Measurements from ENCODE around the gene TBXAS1. TPM values are rescaled to one million over a fixed set of nuclear protein-coding genes. Genes with fewer than 3 reads are reported as not detected.

Gene TBXAS1
- total RNA-seq, 2 donors from 2014 or later = 19.3 to 44.1 TPM

DNA sequence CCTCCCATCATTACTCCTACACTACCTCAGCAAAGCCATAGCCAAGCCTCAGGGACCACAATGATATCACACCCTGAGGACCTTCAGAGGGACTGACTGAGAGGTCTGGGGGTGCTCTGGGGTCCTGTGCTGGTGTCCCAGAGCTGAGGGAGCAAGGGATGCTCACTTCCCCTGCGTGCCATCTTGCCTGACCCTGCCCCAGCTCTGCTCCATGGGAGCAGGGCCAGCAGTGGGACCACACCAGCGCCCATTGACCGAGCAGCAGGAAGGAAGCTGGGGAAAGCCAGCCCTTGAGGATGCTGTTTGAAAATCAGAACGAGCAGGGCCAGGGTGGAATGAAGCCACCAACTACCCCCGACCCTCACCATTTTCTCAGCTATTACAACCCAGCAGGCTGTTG lies 130.7 kb downstream of the TBXAS1 start:
- intact Hi-C loops (cut with DNase I) = no loop called here

DNA sequence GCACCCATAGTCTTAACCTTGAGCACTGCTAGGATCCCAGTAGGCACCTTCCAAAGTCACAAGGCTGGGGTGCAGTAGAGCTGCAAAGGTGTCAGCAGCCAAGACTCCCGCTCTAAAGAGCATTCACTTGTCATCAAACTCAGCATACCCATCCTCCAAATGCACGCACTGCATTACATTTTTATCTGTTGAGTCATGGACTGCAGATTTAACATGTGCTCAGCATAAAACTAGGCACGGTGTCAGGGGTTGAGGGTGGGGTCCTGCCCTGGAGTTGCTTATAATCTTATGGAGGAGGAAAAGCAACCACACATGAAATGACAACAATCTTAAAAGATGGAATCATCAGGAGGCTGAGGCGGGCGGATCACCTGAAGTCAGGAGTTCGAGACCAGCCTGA lies 131.1 kb downstream of the TBXAS1 start:
- intact Hi-C loops (cut with DNase I) = no loop called here
- Histone ChIP-seq H3K4me3 (no peak overlapping the region), H3K36me3 (no peaks in the 10 kb centered on the region), H3K4me1 (replicated peaks) (no peaks in the 10 kb centered on the region), H3K27me3 (replicated peaks; ENCODE audit: insufficient read depth) (no peaks in the 10 kb centered on the region), H3K27ac (no peak overlapping the region), H3K9me3 (no peaks in the 10 kb centered on the region)
- no peak for TF ChIP-seq POLR2AphosphoS5 (IDR thresholded peaks at IDR 0.05)
- TF ChIP-seq, protein P1, sequence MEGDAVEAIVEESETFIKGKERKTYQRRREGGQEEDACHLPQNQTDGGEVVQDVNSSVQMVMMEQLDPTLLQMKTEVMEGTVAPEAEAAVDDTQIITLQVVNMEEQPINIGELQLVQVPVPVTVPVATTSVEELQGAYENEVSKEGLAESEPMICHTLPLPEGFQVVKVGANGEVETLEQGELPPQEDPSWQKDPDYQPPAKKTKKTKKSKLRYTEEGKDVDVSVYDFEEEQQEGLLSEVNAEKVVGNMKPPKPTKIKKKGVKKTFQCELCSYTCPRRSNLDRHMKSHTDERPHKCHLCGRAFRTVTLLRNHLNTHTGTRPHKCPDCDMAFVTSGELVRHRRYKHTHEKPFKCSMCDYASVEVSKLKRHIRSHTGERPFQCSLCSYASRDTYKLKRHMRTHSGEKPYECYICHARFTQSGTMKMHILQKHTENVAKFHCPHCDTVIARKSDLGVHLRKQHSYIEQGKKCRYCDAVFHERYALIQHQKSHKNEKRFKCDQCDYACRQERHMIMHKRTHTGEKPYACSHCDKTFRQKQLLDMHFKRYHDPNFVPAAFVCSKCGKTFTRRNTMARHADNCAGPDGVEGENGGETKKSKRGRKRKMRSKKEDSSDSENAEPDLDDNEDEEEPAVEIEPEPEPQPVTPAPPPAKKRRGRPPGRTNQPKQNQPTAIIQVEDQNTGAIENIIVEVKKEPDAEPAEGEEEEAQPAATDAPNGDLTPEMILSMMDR (IDR thresholded peaks at IDR 0.05) = no peak
- no peak for TF ChIP-seq POLR2A (IDR thresholded peaks at IDR 0.05)
- DNase-seq (ENCODE audit: low spot score) = no peak
- 95% methylated on average over 6 of the region's 6 CpGs for WGBS

More for the DNA sequence above, 130.7 kb downstream of the TBXAS1 start:
- DNase-seq (ENCODE audit: low spot score) = no peak
- Histone ChIP-seq H3K27me3 (replicated peaks; ENCODE audit: insufficient read depth) (no peaks in the 10 kb centered on the region), H3K4me1 (replicated peaks) (no peaks in the 10 kb centered on the region), H3K36me3 (no peaks in the 10 kb centered on the region), H3K4me3 (no peak overlapping the region), H3K9me3 (no peaks in the 10 kb centered on the region), H3K27ac (no peak overlapping the region)
- WGBS = 77% methylated on average over 5 of the region's 5 CpGs
- TF ChIP-seq POLR2A (IDR thresholded peaks at IDR 0.05) = no peak
- TF ChIP-seq POLR2AphosphoS5 (IDR thresholded peaks at IDR 0.05) = no peak
- TF ChIP-seq, protein P1 (IDR thresholded peaks at IDR 0.05) = no peak

DNA sequence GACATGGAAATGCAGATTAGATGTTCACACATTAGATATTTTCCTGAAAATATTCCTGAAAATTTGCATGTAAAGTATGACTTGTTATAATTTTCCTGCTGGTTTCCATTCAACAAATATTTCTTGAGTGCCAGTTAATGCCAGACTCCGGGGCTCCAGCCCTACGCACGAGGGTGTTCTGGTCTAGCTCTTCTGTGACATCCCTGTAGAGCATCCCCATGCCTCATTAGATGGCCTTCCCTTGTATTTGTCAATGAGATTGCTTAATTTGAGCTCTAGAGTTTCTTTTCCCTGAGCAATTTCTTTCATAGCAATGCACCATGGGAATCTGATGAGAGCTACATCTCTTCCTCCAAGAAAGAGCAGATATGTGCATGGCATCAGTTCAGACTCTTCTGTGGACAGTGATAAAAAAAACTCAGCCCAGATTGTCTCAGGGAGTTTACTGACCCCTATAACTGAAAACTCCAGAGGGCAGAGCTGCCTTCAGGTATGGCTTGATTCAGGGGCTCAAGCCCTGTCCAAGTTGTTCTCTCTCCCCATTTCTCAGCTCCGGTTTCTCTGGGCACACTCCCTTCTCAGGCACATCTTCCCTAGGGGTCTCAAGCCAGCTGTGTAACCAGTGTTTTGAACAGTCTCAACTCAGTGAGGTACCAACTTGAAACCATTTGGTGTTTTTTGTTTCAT lies 137.0 kb downstream of the TBXAS1 start:
- DNase-seq (ENCODE audit: low spot score) = no peak
- Histone ChIP-seq H3K27ac (no peak overlapping the region), H3K4me1 (replicated peaks) (peaks cover 4% of the 10 kb centered on the region), H3K4me3 (no peak overlapping the region), H3K27me3 (replicated peaks; ENCODE audit: insufficient read depth) (no peaks in the 10 kb centered on the region), H3K36me3 (no peaks in the 10 kb centered on the region), H3K9me3 (no peaks in the 10 kb centered on the region)
- WGBS = 92% methylated on average over 4 of the region's 4 CpGs
- TF ChIP-seq, protein P1 (IDR thresholded peaks at IDR 0.05) = no peak
- TF ChIP-seq POLR2AphosphoS5 (IDR thresholded peaks at IDR 0.05) = no peak
- no peak for TF ChIP-seq POLR2A (IDR thresholded peaks at IDR 0.05)
- intact Hi-C loops (cut with DNase I) = no loop called here

DNA sequence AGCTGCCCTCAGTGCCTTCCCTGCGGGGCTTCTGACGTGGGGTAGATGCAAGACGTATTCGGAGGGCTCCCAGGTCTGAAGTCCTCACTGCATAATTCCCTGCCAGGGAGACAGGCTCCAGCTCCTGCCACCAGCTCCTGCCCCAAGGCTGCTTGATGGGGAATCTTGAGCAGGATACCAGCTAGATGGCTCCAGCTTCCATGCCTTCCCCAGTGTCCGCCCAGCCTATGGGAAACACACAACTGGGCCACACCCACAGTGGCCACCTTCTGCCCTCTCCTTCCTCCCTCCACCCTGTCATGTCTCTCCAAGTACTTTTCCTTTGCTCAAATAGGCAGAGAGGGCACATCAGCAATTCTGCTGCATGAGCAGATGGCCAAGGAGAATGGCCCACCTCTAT lies 137.9 kb downstream of the TBXAS1 start:
- H3K4me3 ChIP-seq = no peak overlapping the region
- no peak overlapping the region for H3K27ac ChIP-seq
- intact Hi-C loops (cut with DNase I) = no loop called here
- peaks cover 4% of the 10 kb centered on the region for H3K4me1 ChIP-seq (replicated peaks)
- H3K36me3 ChIP-seq = no peaks in the 10 kb centered on the region
- TF ChIP-seq POLR2AphosphoS5 (IDR thresholded peaks at IDR 0.05) (no peak), POLR2A (IDR thresholded peaks at IDR 0.05) (no peak)
- TF ChIP-seq, protein P1 (IDR thresholded peaks at IDR 0.05) = no peak
- no peak for DNase-seq (ENCODE audit: low spot score)
- WGBS = 94% methylated on average over 5 of the region's 5 CpGs
- H3K9me3 ChIP-seq = no peaks in the 10 kb centered on the region
- no peaks in the 10 kb centered on the region for H3K27me3 ChIP-seq (replicated peaks; ENCODE audit: insufficient read depth)

DNA sequence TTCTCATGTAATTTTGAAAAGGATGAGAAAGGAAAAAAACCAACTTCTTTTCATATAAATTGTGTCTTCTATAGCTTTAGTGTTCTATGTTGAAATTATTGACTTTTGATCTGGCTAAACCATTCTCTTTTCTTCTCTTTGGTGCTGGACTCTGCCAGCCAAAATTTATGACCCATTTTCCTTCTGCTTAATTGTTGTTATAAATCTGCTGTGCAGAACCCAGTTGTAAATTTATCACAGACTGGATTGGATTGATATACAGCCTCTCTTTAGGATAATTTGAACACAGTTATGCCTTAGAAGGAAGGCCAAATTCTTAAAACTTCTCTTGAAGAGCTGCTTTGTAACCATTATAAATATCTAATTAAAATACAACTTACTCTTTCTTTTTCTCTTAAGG lies 139.9 kb downstream of the TBXAS1 start:
- H3K9me3 ChIP-seq = no peaks in the 10 kb centered on the region
- no peak for DNase-seq (ENCODE audit: low spot score)
- TF ChIP-seq POLR2AphosphoS5 (IDR thresholded peaks at IDR 0.05) (no peak), POLR2A (IDR thresholded peaks at IDR 0.05) (no peak)
- H3K27me3 ChIP-seq (replicated peaks; ENCODE audit: insufficient read depth) = no peaks in the 10 kb centered on the region
- intact Hi-C loops (cut with DNase I) = no loop called here
- H3K27ac ChIP-seq = peak overlapping the region in 1 of 2 donors; percentile 19
- no peak overlapping the region for H3K4me3 ChIP-seq
- peaks cover 4% of the 10 kb centered on the region for H3K4me1 ChIP-seq (replicated peaks)
- no peaks in the 10 kb centered on the region for H3K36me3 ChIP-seq
